Eye (tissue), 1 donor: ENCODE results near the gene SKI.
A peak's percentile ranks its signal among the peaks of the same experiment; 100 is the strongest.

Experiments used
- DNase-seq: peaks from one replicate; pipeline ENCODE4 v3.0.0-alpha.2; 2015

The SKI gene

GRCh38 chr1:2298685-2299084, 70.6 kb downstream of the SKI start:
- DNase-seq, result no peak

DNA sequence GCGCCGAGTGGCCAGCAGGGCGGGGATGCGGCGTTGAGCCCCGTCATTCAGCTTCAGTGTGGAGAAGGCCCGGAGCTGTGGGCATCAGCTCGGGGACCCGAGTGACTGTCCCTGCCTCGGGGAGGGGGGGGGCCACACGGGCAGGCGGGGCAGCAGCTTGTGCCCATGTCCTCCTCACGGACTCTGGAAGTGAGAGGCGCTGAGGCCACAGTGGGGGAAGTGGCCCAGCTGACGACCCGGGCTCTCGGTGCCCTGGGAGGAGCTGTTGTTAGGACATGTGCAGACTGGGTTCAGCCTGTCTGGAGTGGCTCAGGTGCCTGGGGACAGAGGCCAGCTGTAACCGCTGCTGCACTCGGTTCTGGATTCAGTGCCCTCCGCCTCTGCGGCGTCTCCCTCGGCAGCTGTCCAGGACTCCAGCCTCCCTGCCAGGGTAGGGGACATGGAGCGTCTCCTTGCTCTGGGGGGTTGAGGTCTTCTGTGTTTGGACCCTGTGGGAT, 71.1 kb downstream of the SKI start:
- no peak for DNase-seq

DNA sequence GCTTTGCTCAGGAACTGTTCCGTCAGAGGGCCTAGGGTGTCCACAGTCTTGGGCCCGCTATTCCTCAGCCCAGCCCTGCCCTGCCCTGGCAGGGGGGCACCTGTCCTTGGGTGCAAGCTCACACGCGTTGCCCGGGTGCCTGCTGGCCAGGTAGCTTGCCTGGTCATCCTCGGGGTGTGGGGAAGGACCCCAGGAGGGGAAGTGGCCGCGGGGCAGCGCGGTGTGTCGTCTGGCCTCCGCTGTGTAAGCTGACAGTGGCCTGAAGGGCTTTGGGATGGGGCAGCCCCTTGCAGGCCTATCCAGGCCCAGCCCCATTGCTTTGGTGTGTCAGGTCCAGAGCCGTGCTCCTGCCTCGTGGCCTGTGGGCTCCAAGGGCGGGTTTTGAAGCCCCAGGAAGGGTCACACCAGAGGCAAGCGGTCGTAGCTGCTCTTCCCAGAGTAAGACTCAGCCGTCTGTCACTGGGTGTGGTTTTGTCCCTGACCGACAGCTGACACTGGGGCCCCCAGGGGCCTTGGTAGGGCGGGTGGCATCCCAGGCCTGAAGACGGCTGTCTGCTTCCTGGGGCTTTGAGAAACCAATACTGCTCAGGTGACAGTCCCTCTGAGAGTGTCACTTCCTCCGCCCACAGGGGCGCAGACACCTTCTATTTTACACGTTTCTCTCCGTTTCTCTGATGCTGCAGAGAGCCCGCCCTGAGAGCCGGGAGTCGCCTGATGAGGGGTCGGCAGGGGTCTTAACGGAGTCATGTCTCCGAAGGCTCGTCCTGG, 72.1 kb downstream of the SKI start:
- DNase-seq, result no peak

- DNase-seq, result no peak
Observed at GRCh38 chr1:2300851-2301606, 72.9 kb downstream of the SKI start.

- DNase-seq, result no peak
Observed at GRCh38 chr1:2301607-2302291, 73.6 kb downstream of the SKI start.

DNA sequence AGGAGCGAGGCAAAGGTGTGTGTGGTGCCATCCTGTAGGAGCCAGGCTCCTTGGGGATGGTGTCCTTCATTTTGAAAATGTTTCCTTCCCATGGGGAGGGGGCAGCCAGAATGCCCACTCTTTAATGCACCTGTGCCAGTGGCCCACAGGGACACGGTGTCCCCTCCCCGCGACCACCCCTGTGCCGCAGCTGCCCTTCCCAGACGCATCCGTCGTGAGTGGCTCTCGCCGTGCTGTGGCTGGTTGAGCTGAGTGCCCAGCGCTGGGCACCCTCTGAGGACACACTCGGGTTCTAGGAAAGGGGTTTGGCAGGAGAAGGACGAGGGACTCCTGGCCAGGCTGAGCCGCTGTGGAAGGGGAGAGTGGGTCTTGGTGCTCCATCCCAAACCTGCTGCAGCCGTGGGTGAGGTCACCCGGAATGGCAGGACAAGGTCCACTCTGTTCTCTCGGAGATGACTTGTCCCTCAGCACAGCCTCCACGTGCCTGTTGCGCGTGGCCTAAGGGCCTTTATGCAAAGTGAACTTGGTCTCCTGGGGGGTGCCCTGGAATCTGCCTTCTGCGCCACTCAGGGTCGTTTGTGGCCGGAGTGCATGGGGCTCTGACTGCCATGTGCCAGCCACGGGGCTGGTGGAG, 74.3 kb downstream of the SKI start:
- no peak for DNase-seq

DNA sequence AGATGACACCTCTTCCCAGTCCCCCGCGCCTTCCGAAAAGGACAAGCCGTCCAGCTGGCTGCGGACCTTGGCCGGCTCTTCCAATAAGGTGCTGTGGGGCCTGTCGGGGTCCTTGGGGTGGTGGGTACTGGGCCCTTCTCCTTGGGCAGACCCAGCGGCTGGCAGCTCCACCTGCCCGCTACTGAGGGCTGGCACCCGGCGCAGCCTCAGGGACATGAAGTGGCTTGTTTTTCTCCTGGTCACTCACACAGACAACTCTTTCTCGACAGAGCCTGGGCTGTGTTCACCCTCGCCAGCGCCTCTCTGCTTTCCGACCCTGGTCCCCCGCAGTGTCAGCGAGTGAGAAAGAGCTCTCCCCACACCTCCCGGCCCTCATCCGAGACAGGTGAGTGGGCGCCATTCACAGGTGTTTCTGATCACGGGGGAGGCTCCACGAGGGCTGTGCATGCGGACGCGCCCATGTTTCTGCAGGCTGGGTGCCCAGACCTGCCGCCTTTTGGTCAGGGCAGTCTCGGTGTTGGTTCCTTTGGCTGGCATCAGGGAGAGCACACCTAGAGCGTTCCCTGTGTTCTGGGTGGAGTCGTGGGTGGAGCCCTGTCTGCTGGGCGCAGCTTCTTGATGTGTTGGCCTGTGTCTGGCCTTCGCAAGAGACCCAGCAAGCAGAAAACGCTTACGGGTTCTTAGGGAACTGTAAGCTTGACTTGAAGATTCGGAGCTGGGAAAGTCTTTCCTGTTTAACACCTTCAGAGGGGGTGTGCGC, 75.1 kb downstream of the SKI start:
- DNase-seq, result no peak

GRCh38 chr1:2303781-2304180, 75.7 kb downstream of the SKI start:
- DNase-seq, result no peak

GRCh38 chr1:2304282-2304681, 76.2 kb downstream of the SKI start:
- DNase-seq, result no peak

DNA sequence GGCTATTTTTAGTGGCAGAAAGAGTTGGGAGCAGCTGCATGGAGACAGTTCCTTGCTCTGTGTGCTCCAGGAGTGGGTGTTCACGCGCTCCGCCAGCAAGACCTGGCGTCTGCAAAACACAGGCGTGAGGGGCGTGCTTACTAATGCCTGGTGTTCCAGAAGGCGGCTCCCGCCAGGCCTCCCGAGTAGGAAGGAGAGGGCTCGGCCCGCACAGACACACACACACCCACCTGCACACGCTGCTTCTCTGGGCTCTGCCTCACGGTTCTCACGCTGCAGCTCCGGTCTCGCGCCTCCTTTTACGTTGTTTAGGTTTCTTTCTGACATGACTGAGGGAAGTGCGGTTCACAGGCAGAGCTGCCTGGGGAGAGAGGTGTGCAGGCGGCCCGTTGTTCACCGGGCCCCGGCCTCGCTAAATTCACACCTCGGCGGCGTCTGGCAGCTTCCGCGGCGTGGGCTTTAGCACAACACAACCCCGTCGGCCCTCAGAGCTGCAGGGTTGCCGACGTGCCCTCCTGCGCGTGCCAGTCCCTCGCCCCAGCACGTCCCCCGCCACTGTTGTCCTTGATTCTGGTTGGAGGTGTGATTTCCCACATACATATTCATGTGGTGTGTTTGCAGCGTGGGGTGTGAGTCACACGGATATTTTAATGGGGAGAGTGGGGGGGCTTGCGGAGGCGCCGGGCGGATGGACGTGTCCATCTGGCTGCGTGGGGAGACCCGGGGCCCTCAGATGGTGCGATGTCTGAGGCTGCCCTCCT, 77.0 kb downstream of the SKI start:
- no peak for DNase-seq

- no peak for DNase-seq
Observed at GRCh38 chr1:2306151-2306978, 78.2 kb downstream of the SKI start.

DNA sequence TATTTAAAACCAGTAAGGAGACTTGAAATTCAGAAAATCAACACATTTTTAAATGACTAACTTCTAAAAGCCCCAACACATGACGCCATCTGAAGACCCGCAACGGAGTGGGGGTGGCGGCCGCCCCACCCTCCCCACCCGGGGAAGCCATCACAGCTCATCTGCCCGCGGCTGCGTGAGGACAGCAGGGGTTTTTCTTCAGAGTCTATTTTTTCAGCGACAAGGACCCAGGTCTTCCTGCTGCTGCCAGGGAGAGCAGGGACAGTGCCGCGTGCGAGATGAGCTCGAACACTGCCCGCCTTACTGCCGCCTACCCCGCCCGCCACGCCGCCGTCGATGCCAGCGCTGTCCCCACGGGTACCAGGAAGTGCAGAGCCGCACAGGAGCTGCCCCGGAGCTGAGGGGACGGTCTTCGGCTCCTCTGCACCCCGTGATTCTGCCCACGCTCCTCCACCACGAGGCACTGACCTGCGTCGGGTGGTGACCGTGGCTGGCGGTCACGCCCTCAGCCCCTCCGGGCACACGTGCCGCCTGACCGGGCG, 79.0 kb downstream of the SKI start:
- DNase-seq, result no peak

- no peak for DNase-seq
Observed at GRCh38 chr1:2307972-2308371, 79.9 kb downstream of the SKI start.

DNA sequence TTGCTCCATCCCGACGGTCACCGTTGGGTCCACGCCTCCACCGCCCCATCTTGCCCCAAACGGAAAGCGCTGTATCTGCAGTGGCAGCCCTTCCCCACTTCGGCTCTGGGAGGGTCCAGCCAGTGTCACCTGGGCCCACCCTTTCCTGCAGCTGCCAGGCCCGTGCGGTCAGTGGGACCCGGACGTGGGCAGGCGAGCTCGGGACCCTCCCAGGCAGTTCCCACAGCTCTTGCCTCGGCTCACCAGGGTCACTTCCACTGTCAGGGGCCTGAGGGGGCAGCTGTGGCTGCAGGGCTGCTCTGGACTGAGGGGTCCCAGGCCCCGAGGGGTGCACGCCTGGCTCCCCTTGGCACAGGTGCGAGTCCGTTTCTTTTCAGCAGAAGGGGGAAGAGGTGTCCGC, 80.7 kb downstream of the SKI start:
- DNase-seq, result no peak

- no peak for DNase-seq
Observed at GRCh38 chr1:2310332-2311183, 82.4 kb downstream of the SKI start.

GRCh38 chr1:2311184-2312032, 83.3 kb downstream of the SKI start:
- peak; percentile 87 for DNase-seq

GRCh38 chr1:2312160-2312514, 84.0 kb downstream of the SKI start:
- DNase-seq, result no peak

- no peak for DNase-seq
Observed at GRCh38 chr1:2312515-2313301, 84.6 kb downstream of the SKI start.
